Liver (tissue), 9 donors: ENCODE measurements around the gene IL2RA. TPM values are rescaled to one million over a fixed set of nuclear protein-coding genes. Genes with fewer than 3 reads are reported as not detected.

ENCODE experiments used
- DNase-seq: peaks from one replicate; pipeline ENCODE4 v3.0.0-alpha.2; 2017; ENCODE audit warnings: low spot score
- H3K27ac ChIP-seq, 2 donors: one replicate each; pipeline ENCODE4 v1.7.0; 2013; ENCODE audit warnings: inconsistent platforms in 2 of 2, low read length in 2 of 2, control low read depth in 1 of 2, low read depth in 1 of 2, mild to moderate bottlenecking in 1 of 2
- H3K27me3 ChIP-seq, 4 donors: one replicate each; pipeline versions ENCODE4 v1.6.1 to v1.7.0; 2013; ENCODE audit warnings: low read length in 3 of 4, inconsistent platforms in 1 of 4, mild to moderate bottlenecking in 1 of 4, moderate library complexity in 1 of 4; ENCODE audit not compliant: control insufficient read depth in 4 of 4, insufficient read depth in 4 of 4
- H3K36me3 ChIP-seq, 4 donors: one replicate each; pipeline versions ENCODE4 v1.6.1 to v1.7.0; 2013; ENCODE audit warnings: low read length in 3 of 4, mild to moderate bottlenecking in 3 of 4, low read depth in 1 of 4, moderate library complexity in 1 of 4; ENCODE audit not compliant: control insufficient read depth in 4 of 4, insufficient read depth in 3 of 4
- H3K4me1 ChIP-seq, 4 donors: one replicate each; pipeline versions ENCODE4 v1.6.1 to v1.7.0; 2013; ENCODE audit warnings: low read length in 3 of 4, mild to moderate bottlenecking in 3 of 4, moderate library complexity in 1 of 4; ENCODE audit not compliant: control insufficient read depth in 4 of 4, insufficient read depth in 4 of 4
- H3K4me3 ChIP-seq, 3 donors: one replicate each; pipeline versions ENCODE4 v1.6.1 to v1.7.0; 2013; ENCODE audit warnings: low read length in 3 of 3, control low read depth in 1 of 3, low read depth in 1 of 3, mild to moderate bottlenecking in 1 of 3
- H3K9ac ChIP-seq, 2 donors: one replicate each; pipeline ENCODE4 v1.7.0; 2013; ENCODE audit warnings: low read length in 2 of 2, mild to moderate bottlenecking in 2 of 2, moderate library complexity in 2 of 2, control low read depth in 1 of 2, low read depth in 1 of 2
- H3K9me3 ChIP-seq, 4 donors: one replicate each; pipeline versions ENCODE4 v1.6.1 to v1.7.0; 2013; ENCODE audit warnings: low read length in 3 of 4; ENCODE audit not compliant: control insufficient read depth in 4 of 4
- EGR1 ChIP-seq, 2 donors: IDR thresholded peaks; 2 replicates each; pipeline ENCODE4 v1.6.1; 2016 to 2018; ENCODE audit warnings: antibody characterized with exemption in 2 of 2, low read depth in 2 of 2
- FOXA1 ChIP-seq: IDR thresholded peaks from 2 replicates; pipeline ENCODE4 v1.6.1; 2016; ENCODE audit warnings: antibody characterized with exemption
- FOXA2 ChIP-seq: IDR thresholded peaks from 2 replicates; pipeline ENCODE4 v1.6.1; 2016; ENCODE audit warnings: antibody characterized with exemption
- GABPA ChIP-seq, 2 donors: IDR thresholded peaks in 1 of 2; conservative IDR thresholded peaks in 1 of 2; 2 replicates each; pipeline ENCODE4 v1.6.1; 2016; ENCODE audit warnings: antibody characterized with exemption in 2 of 2, mild to moderate bottlenecking in 1 of 2, moderate library complexity in 1 of 2
- HNF4A ChIP-seq, 2 donors: conservative IDR thresholded peaks; 2 replicates each; pipeline ENCODE4 v1.6.1; 2016; ENCODE audit warnings: antibody characterized with exemption in 2 of 2, mild to moderate bottlenecking in 2 of 2
- HNF4G ChIP-seq: IDR thresholded peaks from 2 replicates; pipeline ENCODE4 v1.6.1; 2016; ENCODE audit warnings: antibody characterized with exemption
- JUND ChIP-seq, 2 donors: IDR thresholded peaks; 2 replicates each; pipeline ENCODE4 v1.6.1; 2016; ENCODE audit warnings: antibody characterized with exemption in 2 of 2
- NR2F2 ChIP-seq: IDR thresholded peaks from 2 replicates; pipeline ENCODE4 v1.6.1; 2016; ENCODE audit warnings: antibody characterized with exemption
- RAD21 ChIP-seq, 2 donors: IDR thresholded peaks; 2 replicates each; pipeline ENCODE4 v1.6.1; 2016; ENCODE audit warnings: antibody characterized with exemption in 2 of 2, mild to moderate bottlenecking in 2 of 2
- RXRA ChIP-seq, 2 donors: IDR thresholded peaks; 2 replicates each; pipeline ENCODE4 v1.6.1; 2017 to 2018; ENCODE audit warnings: antibody characterized with exemption in 2 of 2, mild to moderate bottlenecking in 1 of 2
- SP1 ChIP-seq: IDR thresholded peaks from 2 replicates; pipeline ENCODE4 v1.6.1; 2018; ENCODE audit warnings: antibody characterized with exemption, mild to moderate bottlenecking
- YY1 ChIP-seq: IDR thresholded peaks from 2 replicates; pipeline ENCODE4 v1.6.1; 2016; ENCODE audit warnings: antibody characterized with exemption, mild to moderate bottlenecking
- WGBS: extraction: QIAGEN DNeasy Blood & Tissue Kit; methylation state at CpG from one replicate; pipeline ENCODE4 v1.1.7; 2013; 5-methylcytosine and 5-hydroxymethylcytosine counted together
- polyA plus RNA-seq, 2 donors: library from polyadenylated mRNA; stranded (reverse) in 1 of 2; unstranded in 1 of 2; fragments of 200-250 nt in 1 of 2; fragments of >200 nt in 1 of 2; fragmentation: Nextera tagmentation in 1 of 2; extraction: Ambion mirVana in 1 of 2; gene quantifications; one replicate each; pipeline versions ENCODE4 v1.2.1 to v1.2.3, GENCODE V29; 2013 to 2015
- total RNA-seq, 2 donors: library from RNA; depleted of rRNA; stranded (reverse); fragments of >200 nt; gene quantifications; one replicate each; pipeline ENCODE4 v1.2.3, GENCODE V29; 2014
- TF ChIP-seq, protein P1 (sequence below): IDR thresholded peaks from 2 replicates; pipeline ENCODE4 v1.6.1; 2016; ENCODE audit warnings: antibody characterized with exemption
- TF ChIP-seq, protein P2 (sequence below): IDR thresholded peaks from 2 replicates; pipeline ENCODE4 v1.6.1; 2016; ENCODE audit warnings: antibody characterized with exemption
- TF ChIP-seq, protein P3 (sequence below): IDR thresholded peaks from 2 replicates; pipeline ENCODE4 v1.6.1; 2016; ENCODE audit warnings: antibody characterized with exemption
- TF ChIP-seq, protein P4 (sequence below): IDR thresholded peaks from 2 replicates; pipeline ENCODE4 v1.6.1; 2016; ENCODE audit warnings: antibody characterized with exemption, mild to moderate bottlenecking
- donor health status: healthy.
- donor health status: healthy.
- donor health status: healthy.
- donor health status: healthy.
- donor health status: healthy.

The IL2RA gene
- total and polyA plus RNA-seq, 4 donors: 0.46 to 1.6 TPM; not detected in 2

DNA sequence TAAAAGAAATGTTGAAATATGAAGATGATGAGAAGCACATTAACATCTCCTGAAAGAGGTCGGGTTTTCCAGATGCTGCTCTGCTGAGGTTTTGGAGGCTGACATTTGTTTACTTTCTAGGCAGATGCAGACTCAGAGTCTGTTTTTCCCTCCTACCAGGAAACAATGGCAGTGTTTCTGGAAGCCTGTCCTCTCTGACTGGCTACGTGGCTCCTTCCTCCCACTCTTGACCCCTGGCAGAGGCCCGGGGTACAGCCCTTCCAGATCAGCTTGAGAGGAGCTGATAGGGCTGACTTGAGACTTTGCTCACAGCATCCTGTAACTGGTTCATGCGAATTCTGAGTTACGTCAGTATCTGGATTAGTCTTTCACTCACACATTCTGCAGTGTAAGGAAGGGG is 43.7 kb downstream of the IL2RA start:
- no peak for TF ChIP-seq EGR1 (IDR thresholded peaks at IDR 0.05; ENCODE audit: low read depth in 2 of 2)
- no peak for TF ChIP-seq JUND (IDR thresholded peaks at IDR 0.05)
- peak; percentile 90 for TF ChIP-seq NR2F2
- peak; percentile 29 for TF ChIP-seq SP1
- TF ChIP-seq RXRA (IDR thresholded peaks at IDR 0.05): peak in 1 of 2 donors; percentile 6
- Histone ChIP-seq H3K36me3 (no peaks in the 10 kb centered on the region), H3K9me3 (no peaks in the 10 kb centered on the region), H3K27ac (peak overlapping the region; percentile 25 to 52), H3K27me3 (no peaks in the 10 kb centered on the region), H3K4me1 (peaks cover 0 to 3% (median 0%) of the 10 kb centered on the region in 4 donors), H3K4me3 (no peak overlapping the region), H3K9ac (no peak overlapping the region)
- DNase-seq: no peak
- 65% methylated on average over 5 of the region's 5 CpGs for WGBS

DNA sequence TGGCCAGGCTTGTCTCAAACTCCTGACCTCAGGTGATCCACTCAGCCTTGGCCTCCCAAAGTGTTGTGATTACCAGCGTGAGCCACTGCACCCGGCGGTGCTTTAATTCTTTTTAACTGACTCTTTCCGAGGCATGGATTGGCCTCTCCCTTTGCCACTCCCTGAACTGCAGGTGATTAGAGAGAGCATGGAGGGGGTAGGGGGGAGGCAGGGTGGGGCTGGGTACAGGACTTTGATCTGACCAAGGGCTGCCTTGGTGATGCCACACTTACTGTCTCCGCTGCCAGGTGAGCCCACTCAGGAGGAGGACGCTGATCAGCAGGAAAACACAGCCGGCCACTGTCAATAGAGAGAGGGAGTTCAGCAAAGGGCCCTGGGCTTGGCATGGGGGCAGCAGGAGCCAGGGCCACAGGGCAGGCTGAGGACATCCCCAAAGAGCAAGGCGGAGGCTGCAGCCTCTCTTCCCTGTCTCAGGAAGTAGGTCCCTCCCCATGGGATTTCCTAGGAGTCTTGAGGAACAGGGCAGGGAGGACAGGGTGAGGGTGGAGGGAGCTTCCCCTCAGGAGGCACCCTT is 44.3 kb downstream of the IL2RA start:
- Histone ChIP-seq H3K27ac (peak overlapping the region; percentile 8 to 52), H3K27me3 (no peaks in the 10 kb centered on the region), H3K36me3 (no peaks in the 10 kb centered on the region), H3K9me3 (no peaks in the 10 kb centered on the region), H3K4me1 (peaks cover 0 to 3% (median 0%) of the 10 kb centered on the region in 4 donors), H3K4me3 (no peak overlapping the region), H3K9ac (no peak overlapping the region)
- 83% methylated on average over 8 of the region's 8 CpGs for WGBS
- no peak for DNase-seq
- TF ChIP-seq SP1 (no peak), JUND (IDR thresholded peaks at IDR 0.05) (no peak), FOXA2 (no peak), RXRA (IDR thresholded peaks at IDR 0.05) (no peak), HNF4G (no peak), EGR1 (IDR thresholded peaks at IDR 0.05; ENCODE audit: low read depth in 2 of 2) (no peak), RAD21 (IDR thresholded peaks at IDR 0.05) (no peak), NR2F2 (no peak), HNF4A (conservative IDR thresholded peaks at IDR 0.05) (no peak), YY1 (no peak), GABPA (IDR thresholded peaks at IDR 0.05 in 1 of 2, conservative IDR thresholded peaks at IDR 0.05 in 1 of 2) (no peak), FOXA1 (no peak)
- TF ChIP-seq, protein P1, sequence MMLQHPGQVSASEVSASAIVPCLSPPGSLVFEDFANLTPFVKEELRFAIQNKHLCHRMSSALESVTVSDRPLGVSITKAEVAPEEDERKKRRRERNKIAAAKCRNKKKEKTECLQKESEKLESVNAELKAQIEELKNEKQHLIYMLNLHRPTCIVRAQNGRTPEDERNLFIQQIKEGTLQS: no peak
- TF ChIP-seq, protein P2, sequence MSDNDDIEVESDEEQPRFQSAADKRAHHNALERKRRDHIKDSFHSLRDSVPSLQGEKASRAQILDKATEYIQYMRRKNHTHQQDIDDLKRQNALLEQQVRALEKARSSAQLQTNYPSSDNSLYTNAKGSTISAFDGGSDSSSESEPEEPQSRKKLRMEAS: no peak
- TF ChIP-seq, protein P3, sequence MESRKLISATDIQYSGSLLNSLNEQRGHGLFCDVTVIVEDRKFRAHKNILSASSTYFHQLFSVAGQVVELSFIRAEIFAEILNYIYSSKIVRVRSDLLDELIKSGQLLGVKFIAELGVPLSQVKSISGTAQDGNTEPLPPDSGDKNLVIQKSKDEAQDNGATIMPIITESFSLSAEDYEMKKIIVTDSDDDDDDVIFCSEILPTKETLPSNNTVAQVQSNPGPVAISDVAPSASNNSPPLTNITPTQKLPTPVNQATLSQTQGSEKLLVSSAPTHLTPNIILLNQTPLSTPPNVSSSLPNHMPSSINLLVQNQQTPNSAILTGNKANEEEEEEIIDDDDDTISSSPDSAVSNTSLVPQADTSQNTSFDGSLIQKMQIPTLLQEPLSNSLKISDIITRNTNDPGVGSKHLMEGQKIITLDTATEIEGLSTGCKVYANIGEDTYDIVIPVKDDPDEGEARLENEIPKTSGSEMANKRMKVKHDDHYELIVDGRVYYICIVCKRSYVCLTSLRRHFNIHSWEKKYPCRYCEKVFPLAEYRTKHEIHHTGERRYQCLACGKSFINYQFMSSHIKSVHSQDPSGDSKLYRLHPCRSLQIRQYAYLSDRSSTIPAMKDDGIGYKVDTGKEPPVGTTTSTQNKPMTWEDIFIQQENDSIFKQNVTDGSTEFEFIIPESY: no peak
- TF ChIP-seq, protein P4, sequence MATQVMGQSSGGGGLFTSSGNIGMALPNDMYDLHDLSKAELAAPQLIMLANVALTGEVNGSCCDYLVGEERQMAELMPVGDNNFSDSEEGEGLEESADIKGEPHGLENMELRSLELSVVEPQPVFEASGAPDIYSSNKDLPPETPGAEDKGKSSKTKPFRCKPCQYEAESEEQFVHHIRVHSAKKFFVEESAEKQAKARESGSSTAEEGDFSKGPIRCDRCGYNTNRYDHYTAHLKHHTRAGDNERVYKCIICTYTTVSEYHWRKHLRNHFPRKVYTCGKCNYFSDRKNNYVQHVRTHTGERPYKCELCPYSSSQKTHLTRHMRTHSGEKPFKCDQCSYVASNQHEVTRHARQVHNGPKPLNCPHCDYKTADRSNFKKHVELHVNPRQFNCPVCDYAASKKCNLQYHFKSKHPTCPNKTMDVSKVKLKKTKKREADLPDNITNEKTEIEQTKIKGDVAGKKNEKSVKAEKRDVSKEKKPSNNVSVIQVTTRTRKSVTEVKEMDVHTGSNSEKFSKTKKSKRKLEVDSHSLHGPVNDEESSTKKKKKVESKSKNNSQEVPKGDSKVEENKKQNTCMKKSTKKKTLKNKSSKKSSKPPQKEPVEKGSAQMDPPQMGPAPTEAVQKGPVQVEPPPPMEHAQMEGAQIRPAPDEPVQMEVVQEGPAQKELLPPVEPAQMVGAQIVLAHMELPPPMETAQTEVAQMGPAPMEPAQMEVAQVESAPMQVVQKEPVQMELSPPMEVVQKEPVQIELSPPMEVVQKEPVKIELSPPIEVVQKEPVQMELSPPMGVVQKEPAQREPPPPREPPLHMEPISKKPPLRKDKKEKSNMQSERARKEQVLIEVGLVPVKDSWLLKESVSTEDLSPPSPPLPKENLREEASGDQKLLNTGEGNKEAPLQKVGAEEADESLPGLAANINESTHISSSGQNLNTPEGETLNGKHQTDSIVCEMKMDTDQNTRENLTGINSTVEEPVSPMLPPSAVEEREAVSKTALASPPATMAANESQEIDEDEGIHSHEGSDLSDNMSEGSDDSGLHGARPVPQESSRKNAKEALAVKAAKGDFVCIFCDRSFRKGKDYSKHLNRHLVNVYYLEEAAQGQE: no peak
